RWPE2 (cell line): ENCODE measurements around the gene HMCES.
A peak's percentile ranks its signal among the peaks of the same experiment; 100 is the strongest.

Experiments
- ATAC-seq: fragments of 200-7000 bp; cut with Tn5 transposase; 3 replicates; pipeline ENCODE4 v1.9.1; 2021; ENCODE audit warnings: low read depth
- DNase-seq: peaks from one replicate; pipeline ENCODE4 v3.0.0-alpha.2; 2020; ENCODE audit warnings: low spot score
- H3K27ac ChIP-seq: fragments of 450-650 bp; 2 replicates; pipeline ENCODE4 v1.5.1; 2017; ENCODE audit warnings: mild to moderate bottlenecking; ENCODE audit not compliant: poor library complexity, severe bottlenecking
- H3K27me3 ChIP-seq: fragments of 250-450 bp; sonication (Bioruptor Pico); 2 replicates; pipeline ENCODE4 v1.5.1; 2021; ENCODE audit warnings: mild to moderate bottlenecking, moderate library complexity; ENCODE audit not compliant: insufficient read depth, poor library complexity, severe bottlenecking
- H3K36me3 ChIP-seq: fragments of 250-450 bp; sonication (Bioruptor Pico); 2 replicates; pipeline ENCODE4 v1.5.1; 2020; ENCODE audit warnings: low read depth, mild to moderate bottlenecking, moderate library complexity
- H3K4me1 ChIP-seq: fragments of 250-450 bp; sonication (Bioruptor Pico); 2 replicates; pipeline ENCODE4 v1.5.1; 2021; ENCODE audit warnings: mild to moderate bottlenecking, moderate library complexity; ENCODE audit not compliant: insufficient read depth, poor library complexity, severe bottlenecking
- H3K4me3 ChIP-seq: fragments of 250-450 bp; sonication (Bioruptor Pico); 2 replicates; pipeline ENCODE4 v1.5.1; 2021; ENCODE audit warnings: mild to moderate bottlenecking, moderate library complexity; ENCODE audit not compliant: severe bottlenecking
- H3K9me3 ChIP-seq: fragments of 250-450 bp; sonication (Bioruptor Pico); 2 replicates; pipeline ENCODE4 v1.5.1; 2021; ENCODE audit warnings: mild to moderate bottlenecking, moderate library complexity; ENCODE audit not compliant: severe bottlenecking
- CTCF ChIP-seq: fragments of 450-650 bp; IDR thresholded peaks from one replicate; pipeline ENCODE4 v1.5.1; 2017; ENCODE audit warnings: mild to moderate bottlenecking, moderate library complexity; ENCODE audit not compliant: poor library complexity, severe bottlenecking

Gene HMCES

DNA sequence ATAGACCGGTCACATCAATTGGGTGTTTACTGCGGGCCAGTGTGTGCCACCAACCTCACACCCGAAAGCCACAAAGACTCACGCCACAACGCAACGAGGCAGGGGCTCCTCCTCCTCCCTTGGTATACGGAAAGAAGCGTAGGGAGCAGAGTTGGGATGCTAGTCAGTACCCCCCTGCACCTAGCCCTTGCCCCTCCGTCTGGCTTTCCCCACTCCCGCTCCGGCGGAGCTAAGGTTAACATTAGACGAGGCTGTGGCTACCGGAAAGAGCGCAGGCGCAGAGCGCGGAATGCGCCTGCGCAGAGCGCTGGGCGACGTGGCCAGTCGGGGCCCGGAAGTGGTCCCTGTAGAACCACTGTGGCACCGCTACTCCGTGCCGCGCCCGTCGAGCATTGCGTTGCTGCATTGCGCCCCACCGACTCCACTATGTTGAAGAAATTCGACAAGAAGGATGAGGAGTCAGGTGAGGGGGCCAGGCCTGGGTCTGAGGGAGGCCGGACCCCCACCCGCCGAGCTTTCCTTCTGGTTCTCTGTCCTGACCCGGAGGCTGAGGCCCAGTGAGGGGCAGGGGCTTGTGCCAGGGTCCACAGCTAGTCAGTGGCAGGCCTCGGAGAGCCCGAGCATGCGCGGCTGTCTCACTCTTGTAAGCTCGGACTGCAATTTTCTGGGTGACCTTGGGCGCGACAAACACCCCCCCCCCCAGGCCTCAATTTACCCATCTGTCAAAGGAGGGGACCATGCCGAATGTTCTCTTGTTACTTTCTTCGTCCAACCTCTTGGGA lies 29.2 kb upstream of the HMCES start, which contains the start of gene COPG1:
Gene COPG1, plus strand, starts transcription at position 323 of the 782 bp plus-strand sequence. Its CDS starts 104 bp downstream, at position 427.
- DNase-seq (peak; percentile 74), ATAC-seq (peak; percentile 79)
- H3K4me3 ChIP-seq: peak within 1 kb of the TSS; percentile 93
- peaks cover 47% of the 10 kb centered on the region for H3K36me3 ChIP-seq
- H3K9me3 ChIP-seq: no peaks in the 10 kb centered on the region
- peak within 1 kb of the TSS; percentile 59 for H3K27ac ChIP-seq
- H3K4me1 ChIP-seq: peaks cover 14% of the 10 kb centered on the region
- no peaks in the 10 kb centered on the region for H3K27me3 ChIP-seq
- no peak for TF ChIP-seq CTCF

DNA sequence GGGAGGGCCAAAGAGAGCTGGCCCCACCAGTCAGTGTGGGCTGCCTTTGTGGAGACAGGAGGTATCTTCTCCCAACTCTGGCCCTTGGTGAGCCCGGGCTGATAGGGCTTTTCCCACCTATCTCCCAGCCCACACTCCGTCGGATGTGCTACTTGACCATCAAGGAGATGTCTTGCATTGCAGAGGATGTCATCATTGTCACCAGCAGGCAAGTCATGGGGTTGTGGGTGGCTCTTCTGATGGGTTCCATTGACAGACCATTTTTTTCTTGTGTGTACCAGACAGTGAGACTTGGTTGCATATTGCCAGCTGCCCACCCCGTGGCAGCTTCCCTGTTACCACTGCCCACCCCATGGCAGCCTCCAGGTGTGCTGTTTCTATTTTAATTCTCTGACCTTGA lies 25.9 kb upstream of the HMCES start:
- Histone ChIP-seq H3K36me3 (peaks cover 80% of the 10 kb centered on the region), H3K27me3 (no peaks in the 10 kb centered on the region), H3K4me1 (peaks cover 4% of the 10 kb centered on the region), H3K27ac (no peak overlapping the region), H3K4me3 (no peak overlapping the region), H3K9me3 (no peaks in the 10 kb centered on the region)
- ATAC-seq (no peak), DNase-seq (no peak)
- TF ChIP-seq CTCF: no peak

DNA sequence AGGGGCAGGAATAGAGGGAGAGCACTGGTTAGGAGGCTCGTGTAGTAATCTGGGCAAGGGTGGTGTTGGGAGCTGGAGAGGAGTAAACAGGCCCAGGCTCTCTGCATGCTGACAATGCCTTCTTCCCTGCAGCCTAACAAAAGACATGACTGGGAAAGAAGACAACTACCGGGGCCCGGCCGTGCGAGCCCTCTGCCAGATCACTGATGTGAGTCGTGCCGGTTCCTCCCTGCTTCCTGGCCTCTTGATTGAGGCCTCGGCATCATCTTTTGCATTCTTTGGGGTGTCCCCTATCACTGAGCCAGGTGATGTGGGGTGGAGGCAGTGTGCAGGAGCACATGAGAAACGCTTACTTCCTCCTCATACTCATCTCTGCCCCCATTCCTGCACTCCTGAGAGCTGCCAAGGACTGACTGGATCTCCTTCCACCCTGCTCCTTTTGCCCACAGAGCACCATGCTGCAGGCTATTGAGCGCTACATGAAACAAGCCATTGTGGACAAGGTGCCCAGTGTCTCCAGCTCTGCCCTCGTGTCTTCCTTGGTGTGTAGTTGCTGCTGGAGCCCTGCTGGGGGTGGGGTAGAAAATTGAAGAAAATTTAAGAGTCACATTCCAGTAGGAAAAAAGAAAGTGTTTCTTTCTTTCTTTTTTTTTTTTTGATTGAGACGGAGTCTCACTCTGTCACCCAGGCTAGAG lies 24.0 kb upstream of the HMCES start:
- Histone ChIP-seq H3K27ac (no peak overlapping the region), H3K27me3 (no peaks in the 10 kb centered on the region), H3K4me3 (no peak overlapping the region), H3K9me3 (no peaks in the 10 kb centered on the region), H3K4me1 (peaks cover 4% of the 10 kb centered on the region), H3K36me3 (peaks cover 97% of the 10 kb centered on the region)
- ATAC-seq (no peak), DNase-seq (no peak)
- TF ChIP-seq CTCF: no peak

DNA sequence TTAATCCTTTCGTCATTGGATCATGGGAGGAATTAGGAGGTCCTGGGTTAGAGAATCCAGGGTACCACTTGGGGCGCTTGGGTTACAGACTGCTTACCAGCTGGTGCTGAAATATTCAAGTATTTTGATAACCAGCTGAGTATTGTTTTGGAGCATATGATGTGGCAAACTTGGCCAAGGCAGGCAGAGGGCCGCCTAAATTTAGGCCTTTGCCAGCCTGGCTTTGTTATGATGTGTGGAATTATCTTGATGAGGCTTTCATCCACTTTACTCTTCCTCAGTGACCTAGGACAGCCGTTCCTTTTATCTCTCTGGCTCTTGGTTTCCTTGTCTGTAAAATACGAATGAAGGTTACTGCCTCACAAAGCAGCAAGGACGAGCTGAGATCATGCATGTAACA lies 22.4 kb upstream of the HMCES start:
- DNase-seq (no peak), ATAC-seq (no peak)
- Histone ChIP-seq H3K4me1 (no peaks in the 10 kb centered on the region), H3K27ac (no peak overlapping the region), H3K27me3 (no peaks in the 10 kb centered on the region), H3K36me3 (peaks cover 99% of the 10 kb centered on the region), H3K9me3 (no peaks in the 10 kb centered on the region), H3K4me3 (no peak overlapping the region)
- TF ChIP-seq CTCF: no peak

GRCh38 chr3:129257609-129258008 lies 21.1 kb upstream of the HMCES start:
- Histone ChIP-seq H3K4me1 (no peaks in the 10 kb centered on the region), H3K27ac (no peak overlapping the region), H3K4me3 (no peak overlapping the region), H3K36me3 (peaks cover 100% of the 10 kb centered on the region), H3K27me3 (no peaks in the 10 kb centered on the region), H3K9me3 (no peaks in the 10 kb centered on the region)
- no peak for TF ChIP-seq CTCF
- DNase-seq (no peak), ATAC-seq (no peak)
